Renal cortical epithelial cell (primary cell): ENCODE data around the gene CCDC192. TPM values are rescaled to one million over a fixed set of nuclear protein-coding genes. Genes with fewer than 3 reads are reported as not detected.

Experiments
- DNase-seq: peaks from one replicate; pipeline ENCODE4 v3.0.0-alpha.2; 2011; ENCODE audit warnings: low read depth
- total RNA-seq: library from RNA; depleted of rRNA; stranded (reverse); fragments of >200 nt; gene quantifications from 2 replicates; pipeline ENCODE4 v1.2.3, GENCODE V29; 2014

Gene CCDC192
- total RNA-seq, 1 donor from 2014 or later, result not detected

- DNase-seq, result peak; percentile 59
Observed at GRCh38 chr5:127957183-127957582, 254.0 kb downstream of the CCDC192 start.

GRCh38 chr5:127957701-127958239 lies 254.6 kb downstream of the CCDC192 start:
- DNase-seq, result no peak

GRCh38 chr5:127958421-127959011 lies 255.3 kb downstream of the CCDC192 start:
- no peak for DNase-seq

DNA sequence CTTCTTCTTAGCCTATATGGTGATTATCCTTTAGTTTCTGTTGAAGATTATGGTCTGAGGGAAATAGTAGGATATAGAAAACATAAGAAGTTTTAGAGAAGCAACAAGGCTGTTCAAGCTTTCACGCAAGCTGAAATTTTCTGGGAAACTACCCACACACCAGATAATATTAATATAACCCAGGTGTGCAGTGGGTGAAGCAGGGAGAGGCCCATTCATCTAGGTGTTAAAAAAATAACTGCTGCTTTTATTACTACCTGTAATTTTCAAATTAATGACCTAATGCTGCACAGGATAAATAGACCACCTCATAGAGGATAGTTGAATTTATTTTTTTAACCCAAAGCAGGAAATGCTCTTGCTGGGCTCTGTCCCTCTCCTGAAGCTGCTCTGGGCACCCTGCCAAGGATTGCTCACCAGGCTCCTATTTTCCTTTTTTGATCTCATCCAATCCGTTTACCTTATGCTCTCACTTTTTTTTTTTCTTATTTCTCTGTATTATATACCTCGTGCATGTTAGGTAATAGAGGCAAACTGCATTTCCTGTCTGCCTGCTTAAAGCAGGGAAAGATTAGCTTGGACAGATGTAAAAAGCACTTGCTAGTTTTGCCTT lies 256.1 kb downstream of the CCDC192 start:
- peak; percentile 86 for DNase-seq

DNA sequence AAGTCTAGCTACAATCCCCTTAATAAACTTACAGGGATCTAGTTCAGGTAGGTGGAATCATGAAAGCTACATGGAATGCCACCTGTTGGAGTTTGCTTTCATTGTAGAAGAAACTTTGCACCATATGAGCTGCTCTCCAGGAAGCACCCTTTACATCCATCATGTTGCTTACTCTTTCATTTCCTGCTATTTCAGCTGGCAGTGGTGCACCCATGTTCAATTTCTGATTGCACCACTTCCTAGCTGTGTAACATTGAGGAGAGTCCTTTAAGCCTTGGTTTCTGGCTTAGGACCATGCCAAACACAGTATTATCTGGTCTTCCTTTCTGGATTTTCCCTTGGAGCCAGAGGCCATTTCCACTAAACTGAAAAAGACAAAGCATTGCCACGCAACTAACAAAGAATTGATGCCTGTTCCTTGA lies 257.1 kb downstream of the CCDC192 start:
- no peak for DNase-seq

GRCh38 chr5:127961006-127961762 lies 258.0 kb downstream of the CCDC192 start:
- no peak for DNase-seq

GRCh38 chr5:127961763-127962145 lies 258.6 kb downstream of the CCDC192 start:
- no peak for DNase-seq

- DNase-seq, result no peak
Observed at GRCh38 chr5:127962491-127962890, 259.3 kb downstream of the CCDC192 start.

- no peak for DNase-seq
Observed at GRCh38 chr5:127963233-127963632, 260.0 kb downstream of the CCDC192 start.

DNA sequence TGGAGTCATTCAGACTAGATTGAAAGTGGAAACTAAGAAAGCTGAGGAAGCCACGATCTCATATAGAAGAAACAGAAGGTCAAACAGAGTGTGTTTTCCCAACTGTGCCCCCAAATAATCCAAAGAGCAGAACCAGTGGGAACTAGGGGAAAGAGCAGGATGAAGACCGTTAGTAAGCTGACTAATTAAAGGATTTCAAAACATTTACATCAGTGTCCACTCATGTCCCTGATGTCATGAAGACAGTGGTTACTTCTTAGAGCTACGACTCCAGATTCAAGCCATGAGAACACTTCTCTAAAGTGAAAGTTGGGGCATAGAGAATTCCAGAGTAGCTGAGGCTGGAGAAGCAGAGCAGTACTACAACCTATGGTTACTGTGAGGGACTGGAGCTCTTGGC lies 260.7 kb downstream of the CCDC192 start:
- no peak for DNase-seq

- no peak for DNase-seq
Observed at GRCh38 chr5:127967323-127967982, 264.3 kb downstream of the CCDC192 start.

DNA sequence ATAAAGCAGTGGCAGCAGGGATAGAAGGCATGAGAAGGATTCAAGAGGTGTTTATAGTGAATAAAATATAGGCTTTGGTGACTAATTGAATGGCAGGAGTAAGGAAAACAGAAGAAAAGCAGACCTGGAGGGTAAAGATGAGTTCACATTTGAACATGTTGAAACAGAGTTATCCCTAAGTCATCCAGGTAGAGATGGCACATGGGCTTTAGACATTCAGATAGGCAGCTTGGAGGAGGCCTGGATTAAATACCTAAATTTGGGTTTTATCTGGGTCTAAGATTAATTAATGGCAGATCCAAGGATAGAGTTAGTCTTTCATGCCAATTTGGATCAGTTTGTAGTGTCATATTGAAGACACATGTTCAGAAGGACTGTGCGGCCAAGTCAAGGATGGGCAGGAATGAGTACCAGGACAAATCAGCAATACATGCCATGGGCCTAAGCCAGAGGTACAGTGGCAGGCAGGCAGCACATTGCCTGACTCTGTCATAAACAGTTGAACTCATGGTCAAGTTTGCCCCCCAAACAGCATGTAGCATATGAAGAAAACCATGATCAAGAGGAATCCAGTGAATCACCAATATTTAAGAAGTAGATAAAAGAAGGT lies 264.9 kb downstream of the CCDC192 start:
- DNase-seq, result no peak

DNA sequence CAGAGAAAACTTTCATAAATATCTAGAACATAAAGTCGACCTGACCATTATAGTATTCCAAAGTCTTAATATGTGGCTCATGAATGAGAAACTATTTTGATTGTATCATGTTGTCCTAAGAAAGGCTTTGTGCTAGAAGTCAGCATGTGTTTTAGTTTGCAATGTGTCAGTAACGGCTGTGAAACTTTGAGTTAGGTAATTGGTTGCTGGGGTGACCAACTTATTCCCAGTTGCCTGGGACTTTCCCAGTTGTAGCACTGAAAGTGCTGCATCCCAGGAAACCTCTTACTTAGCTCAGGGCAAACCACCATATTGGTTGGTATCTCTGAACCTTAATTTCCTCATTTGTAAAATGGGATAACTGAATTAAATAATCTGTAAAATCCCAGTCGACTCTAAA lies 265.8 kb downstream of the CCDC192 start:
- peak; percentile 29 for DNase-seq

- no peak for DNase-seq
Observed at GRCh38 chr5:127969651-127970050, 266.5 kb downstream of the CCDC192 start.

DNA sequence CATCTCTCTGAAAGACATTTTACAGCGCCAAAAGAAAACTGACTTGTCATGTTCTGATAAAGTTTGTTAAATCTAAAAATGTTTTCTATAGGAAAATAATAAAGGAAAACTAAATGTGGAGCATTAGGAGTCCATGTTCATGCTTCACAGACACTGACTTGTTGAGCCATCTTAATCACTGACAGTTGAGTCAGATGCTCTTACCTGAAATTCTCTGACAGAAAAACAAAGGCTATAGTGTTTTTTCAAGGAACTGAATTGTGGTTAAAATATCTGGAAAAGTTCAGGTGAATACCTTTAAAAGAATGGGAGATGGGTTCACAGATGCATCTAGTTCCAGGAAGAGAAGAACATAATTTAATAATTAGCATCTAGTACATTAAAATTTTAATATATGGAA lies 266.9 kb downstream of the CCDC192 start:
- DNase-seq, result no peak

- no peak for DNase-seq
Observed at GRCh38 chr5:127970854-127971425, 267.7 kb downstream of the CCDC192 start.

DNA sequence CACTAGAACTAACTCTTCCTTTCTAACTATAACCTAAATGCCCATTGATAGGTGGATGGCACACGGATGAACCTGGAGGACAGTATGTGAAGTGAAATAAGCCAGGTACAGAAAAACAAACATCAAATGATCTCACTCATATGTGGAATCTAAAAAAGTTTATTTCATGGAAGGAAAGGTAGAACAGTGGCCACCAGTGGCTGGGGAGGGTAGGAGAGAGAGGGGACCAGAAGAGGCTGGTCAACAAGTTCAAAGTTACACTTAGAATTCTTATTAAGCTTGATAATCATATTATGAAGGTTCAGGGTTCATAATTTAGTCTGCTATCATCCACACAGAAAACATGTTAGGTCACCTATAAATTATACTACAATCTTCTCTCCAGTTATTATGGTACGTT lies 272.8 kb downstream of the CCDC192 start:
- DNase-seq, result no peak

DNA sequence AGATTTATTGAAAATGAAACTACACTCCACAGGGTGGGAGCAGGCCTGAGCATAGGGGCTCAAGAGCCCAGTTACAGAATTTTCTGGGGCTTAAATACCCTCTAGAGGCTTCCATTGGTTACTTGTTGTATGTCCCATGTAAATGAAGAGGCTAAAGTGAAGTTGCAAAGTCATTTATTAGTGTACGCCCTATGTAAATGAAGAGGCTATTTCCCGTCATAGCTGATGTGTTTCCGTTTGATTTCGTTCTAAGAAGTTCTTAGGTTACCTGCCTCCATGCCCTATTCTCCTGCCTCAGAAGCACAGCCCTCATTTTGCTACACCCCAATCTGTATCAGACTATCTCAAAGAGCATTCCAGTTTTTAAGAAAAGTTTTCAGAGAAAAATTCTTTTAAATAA lies 273.3 kb downstream of the CCDC192 start:
- DNase-seq, result no peak

DNA sequence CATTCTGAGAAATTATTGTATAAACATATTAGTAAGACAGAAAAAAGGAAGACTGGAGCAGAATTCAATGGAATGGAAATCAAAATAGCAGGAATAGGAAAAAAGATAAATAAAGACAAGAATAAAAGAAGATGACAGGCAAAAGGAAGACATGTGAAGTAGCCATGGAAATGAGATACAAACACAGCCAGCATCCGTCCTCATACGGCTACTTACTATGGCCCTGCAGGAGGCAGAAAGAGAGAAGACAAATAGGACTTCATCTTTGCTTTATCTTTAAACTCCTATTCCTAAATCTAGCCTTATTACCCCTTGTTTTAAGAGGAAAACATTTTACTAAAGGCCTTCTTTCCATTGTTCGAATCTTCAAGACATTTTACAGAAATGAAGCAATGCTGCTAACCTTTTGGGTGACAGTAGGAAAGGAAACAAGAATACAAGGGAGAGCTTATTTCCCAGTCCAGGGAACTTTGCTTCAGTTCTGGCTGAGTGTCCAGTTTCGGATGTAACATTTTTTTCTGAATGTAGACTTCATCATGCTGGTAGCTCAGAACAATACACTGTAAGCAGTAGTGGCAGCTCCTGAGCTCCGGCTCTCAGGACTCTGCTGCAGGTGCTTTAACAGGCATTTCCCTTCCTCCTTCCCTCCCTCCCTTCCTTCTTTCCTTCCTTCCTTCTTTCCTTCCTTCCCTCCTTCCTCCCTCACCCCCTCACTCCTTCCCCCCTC lies 274.0 kb downstream of the CCDC192 start:
- DNase-seq, result no peak

DNA sequence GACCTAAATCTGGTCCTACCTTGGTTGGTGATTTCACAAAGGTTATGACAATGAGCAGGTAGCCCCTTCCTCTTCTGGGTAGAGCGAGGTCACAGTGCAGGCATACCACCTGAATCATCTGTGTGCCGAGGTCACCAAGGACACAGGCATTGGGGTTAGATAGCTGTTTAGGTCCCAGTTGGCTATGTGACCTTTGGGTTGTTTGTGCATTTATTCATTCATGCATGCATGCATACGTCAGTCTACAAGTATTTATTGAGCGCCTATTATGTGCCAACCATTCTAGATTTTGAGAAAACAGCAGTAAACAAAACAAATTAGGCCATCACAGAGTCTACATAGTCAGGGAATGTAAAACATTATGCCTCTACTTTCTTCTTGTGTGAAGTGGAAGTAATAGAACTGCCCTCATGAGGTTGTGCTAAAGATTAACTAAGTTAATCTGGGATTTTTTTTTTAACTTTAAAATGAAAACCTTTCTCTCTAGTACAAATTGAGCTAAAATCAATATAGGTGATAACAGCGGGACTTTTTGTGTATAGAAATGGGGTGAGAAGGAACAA lies 275.6 kb downstream of the CCDC192 start:
- DNase-seq, result peak; percentile 12

GRCh38 chr5:127979475-127979874 lies 276.3 kb downstream of the CCDC192 start:
- DNase-seq, result no peak
